B cell (primary cell): ENCODE measurements around the gene CCDC38. TPM values are rescaled to one million over a fixed set of nuclear protein-coding genes. Genes with fewer than 3 reads are reported as not detected.

Experiments
- ATAC-seq: fragments of 200-7000 bp; cut with Tn5 transposase; one replicate; pipeline ENCODE4 v1.10.0; 2021; ENCODE audit warnings: low read depth, mild to moderate bottlenecking, moderate number of reproducible peaks, moderate library complexity
- CTCF ChIA-PET: fragments of 350-600 bp; sonication (Branson Sonifier 250); formaldehyde crosslinking; loops from one replicate; lab custom pipeline; 2021; ENCODE audit warnings: antibody characterized with exemption, inconsistent platforms; lab: Charles Lee
- POLR2A ChIA-PET: fragments of 350-600 bp; sonication (Branson Sonifier 250); formaldehyde crosslinking; loops from one replicate; lab custom pipeline; 2021; ENCODE audit warnings: antibody characterized with exemption; lab: Charles Lee
- DNase-seq: peaks from one replicate; pipeline ENCODE4 v3.0.0; 2013
- H2AFZ ChIP-seq: 2 replicates; pipeline ENCODE4 v1.6.1; 2012; ENCODE audit warnings: mild to moderate bottlenecking, low read depth, low read length; ENCODE audit not compliant: insufficient read depth, poor library complexity, severe bottlenecking
- H3K27ac ChIP-seq, 2 donors: 1 replicate in 1 of 2; 2 replicates in 1 of 2; pipeline ENCODE4 v1.5.1; 2012 to 2013; ENCODE audit warnings: low read length in 2 of 2, mild to moderate bottlenecking in 2 of 2, moderate library complexity in 1 of 2
- H3K27me3 ChIP-seq, 4 experiments: fragments of 200-600 bp in 1 of 4; sonication (generic) in 1 of 4; replicated peaks in 1 of 4; 1 replicate in 2 of 4; 2 replicates in 2 of 4; pipeline versions ENCODE4 v1.6.1 to v1.7.0; 2013 to 2016; ENCODE audit warnings: low read length in 3 of 4, mild to moderate bottlenecking in 2 of 4, mixed read lengths in 1 of 4, moderate library complexity in 1 of 4; ENCODE audit not compliant: insufficient read depth in 4 of 4, control insufficient read depth in 3 of 4; ENCODE audit errors: control extremely low read depth in 1 of 4
- H3K36me3 ChIP-seq, 2 experiments: replicated peaks in 1 of 2; 1 replicate in 1 of 2; 2 replicates in 1 of 2; pipeline versions ENCODE4 v1.6.1 to v1.7.1; 2013; ENCODE audit warnings: low read length in 1 of 2; ENCODE audit not compliant: insufficient read depth in 2 of 2, control insufficient read depth in 1 of 2; ENCODE audit errors: control extremely low read depth in 1 of 2, extremely low read depth in 1 of 2
- H3K4me1 ChIP-seq, 2 donors: fragments of 200-600 bp in 1 of 2; sonication (generic) in 1 of 2; 1 replicate in 1 of 2; 2 replicates in 1 of 2; pipeline versions ENCODE4 v1.5.1 to v1.6.1; 2013 to 2017; ENCODE audit warnings: low read length in 2 of 2; ENCODE audit not compliant: control insufficient read depth in 2 of 2, insufficient read depth in 2 of 2
- H3K4me2 ChIP-seq: replicated peaks from 2 replicates; pipeline ENCODE3; 2012; ENCODE audit warnings: mild to moderate bottlenecking, low read depth, low read length; ENCODE audit not compliant: poor library complexity, severe bottlenecking
- H3K4me3 ChIP-seq, 5 experiments: fragments of 200-600 bp in 1 of 5; sonication (generic) in 1 of 5; 1 replicate in 3 of 5; 2 replicates in 2 of 5; pipeline versions ENCODE4 v1.5.1 to v1.7.0; 2011 to 2016; ENCODE audit warnings: low read length in 4 of 5, mild to moderate bottlenecking in 4 of 5, low read depth in 2 of 5, control low read depth in 1 of 5, moderate library complexity in 1 of 5; ENCODE audit not compliant: insufficient read depth in 1 of 5; ENCODE audit errors: control extremely low read depth in 1 of 5, extremely low read depth in 1 of 5
- H3K79me2 ChIP-seq: fragments of 200-600 bp; sonication (generic); one replicate; pipeline ENCODE4 v1.6.0; 2016; ENCODE audit warnings: low read length; ENCODE audit not compliant: control insufficient read depth, insufficient read depth
- H3K9ac ChIP-seq: fragments of 200-600 bp; sonication (generic); 2 replicates; pipeline ENCODE4 v1.6.1; 2017; ENCODE audit warnings: mild to moderate bottlenecking, low read length, moderate library complexity
- H3K9me3 ChIP-seq, 3 donors: one replicate each; pipeline versions ENCODE4 v1.6.1 to v1.7.1; 2013; ENCODE audit warnings: low read length in 2 of 3; ENCODE audit not compliant: control insufficient read depth in 2 of 3, insufficient read depth in 1 of 3; ENCODE audit errors: control extremely low read depth in 1 of 3
- H4K20me1 ChIP-seq: 2 replicates; pipeline ENCODE4 v1.6.0; 2012; ENCODE audit warnings: mild to moderate bottlenecking, low read length; ENCODE audit not compliant: insufficient read depth, control insufficient read depth, poor library complexity, severe bottlenecking
- H3K27ac Mint-ChIP-seq: one replicate; pipeline ENCODE4 v1.8.0; 2021; ENCODE audit warnings: mixed read lengths
- H3K27me3 Mint-ChIP-seq: one replicate; pipeline ENCODE4 v1.8.0; 2021; ENCODE audit warnings: mixed read lengths
- H3K4me1 Mint-ChIP-seq: one replicate; pipeline ENCODE4 v1.8.0; 2021; ENCODE audit warnings: mixed read lengths
- H3K4me3 Mint-ChIP-seq: one replicate; pipeline ENCODE4 v1.8.0; 2021; ENCODE audit warnings: mixed read lengths
- H3K9me3 Mint-ChIP-seq: one replicate; pipeline ENCODE4 v1.8.0; 2022; ENCODE audit warnings: mixed read lengths; ENCODE audit not compliant: insufficient read depth
- CTCF ChIP-seq: fragments of 200-600 bp; IDR thresholded peaks from one replicate; pipeline ENCODE4 v1.8.0; 2022; ENCODE audit warnings: antibody characterized with exemption, mild to moderate bottlenecking
- EZH2 ChIP-seq: IDR thresholded peaks from 2 replicates; pipeline ENCODE4 v1.6.1; 2012; ENCODE audit warnings: borderline replicate concordance, low read depth, mild to moderate bottlenecking, moderate library complexity, low read length; ENCODE audit not compliant: insufficient read depth, poor library complexity, severe bottlenecking
- WGBS: methylation state at CpG from one replicate; pipeline ENCODE4 v1.1.5; 2013; ENCODE audit warnings: missing lambda C conversion rate; ENCODE audit not compliant: insufficient coverage; 5-methylcytosine and 5-hydroxymethylcytosine counted together
- intact Hi-C: fragments of 100-400 bp; cut with micrococcal nuclease; formaldehyde crosslinking; loops from one replicate; pipeline ENCODE4 v1.10.0; 2022
- polyA plus RNA-seq: library from polyadenylated mRNA; depleted of rRNA; stranded (reverse); fragments of >200 nt; gene quantifications from 2 replicates; pipeline ENCODE4 v1.2.3, GENCODE V29; 2012
- total RNA-seq, 2 donors: library from RNA; stranded (reverse); fragments of 120-200 nt in 1 of 2; gene quantifications; 1 replicate in 1 of 2; 2 replicates in 1 of 2; pipeline versions ENCODE4 v1.2.3 to v1.2.4, GENCODE V29; 2013 to 2022

CCDC38 gene
- total and polyA plus RNA-seq, 2 donors (not counting 1 experiment from before 2014, with no cell fraction given), result 1.3 TPM; not detected in 1

- 100% methylated on average over 2 of the region's 3 CpGs for WGBS
- CTCF ChIA-PET, result interaction anchor here (1.1 kb wide), 1 partner anchor 20 kb away, joined by 3 read pairs; no protein-coding TSS in a partner anchor
- no peaks in the 10 kb centered on the region for H3K9me3 Mint-ChIP-seq
Observed at GRCh38 chr12:95978774-95979173, 36.4 kb upstream of the CCDC38 start.

GRCh38 chr12:95978351-95978750, 35.9 kb upstream of the CCDC38 start:
- ChIA-PET CTCF (interaction anchor here (1.1 kb wide), 1 partner anchor 20 kb away, joined by 3 read pairs; no protein-coding TSS in a partner anchor), POLR2A (no interaction called here)
- TF ChIP-seq EZH2 (no peak), CTCF (no peak)
- Mint-ChIP-seq H3K9me3 (no peaks in the 10 kb centered on the region), H3K27ac (no peak overlapping the region), H3K4me3 (no peak overlapping the region), H3K4me1 (no peaks in the 10 kb centered on the region), H3K27me3 (no peaks in the 10 kb centered on the region)
- Histone ChIP-seq H3K27me3 (no peaks in the 10 kb centered on the region), H4K20me1 (no peaks in the 10 kb centered on the region), H3K36me3 (peaks cover 0 to 2% of the 10 kb centered on the region in 2 experiments), H3K9me3 (no peaks in the 10 kb centered on the region), H3K79me2 (no peaks in the 10 kb centered on the region), H3K4me3 (no peak overlapping the region), H3K4me2 (no peak overlapping the region), H2AFZ (no peak overlapping the region), H3K9ac (no peak overlapping the region), H3K4me1 (no peaks in the 10 kb centered on the region), H3K27ac (no peak overlapping the region)
- ATAC-seq (no peak), DNase-seq (no peak)
- intact Hi-C loops, result no loop called here
- 100% methylated on average over 2 of the region's 5 CpGs for WGBS

More at GRCh38 chr12:95978774-95979173, 36.4 kb upstream of the CCDC38 start:
- Mint-ChIP-seq H3K4me3 (no peak overlapping the region), H3K27ac (no peak overlapping the region), H3K27me3 (no peaks in the 10 kb centered on the region), H3K4me1 (no peaks in the 10 kb centered on the region)
- ATAC-seq, result no peak
- Histone ChIP-seq H3K27me3 (no peaks in the 10 kb centered on the region), H3K9ac (no peak overlapping the region), H3K79me2 (no peaks in the 10 kb centered on the region), H3K36me3 (peaks cover 0 to 2% of the 10 kb centered on the region in 2 experiments), H3K4me2 (no peak overlapping the region), H3K4me3 (no peak overlapping the region), H3K27ac (no peak overlapping the region), H4K20me1 (no peaks in the 10 kb centered on the region), H3K4me1 (no peaks in the 10 kb centered on the region), H2AFZ (no peak overlapping the region), H3K9me3 (no peaks in the 10 kb centered on the region)
- intact Hi-C loops, result no loop called here
- TF ChIP-seq CTCF (no peak), EZH2 (no peak)
- POLR2A ChIA-PET, result interaction anchor here (0.6 kb wide), 1 partner anchor 9 kb away, joined by 6 read pairs; no protein-coding TSS in a partner anchor
- no peak for DNase-seq
